ENCODE measurements around the gene TEAD1. TPM values are rescaled to one million over a fixed set of nuclear protein-coding genes. Genes with fewer than 3 reads are reported as not detected.
A peak's percentile ranks its signal among the peaks of the same experiment; 100 is the strongest.

Gene TEAD1
- total RNA-seq, 1 donor: 176 TPM

DNA sequence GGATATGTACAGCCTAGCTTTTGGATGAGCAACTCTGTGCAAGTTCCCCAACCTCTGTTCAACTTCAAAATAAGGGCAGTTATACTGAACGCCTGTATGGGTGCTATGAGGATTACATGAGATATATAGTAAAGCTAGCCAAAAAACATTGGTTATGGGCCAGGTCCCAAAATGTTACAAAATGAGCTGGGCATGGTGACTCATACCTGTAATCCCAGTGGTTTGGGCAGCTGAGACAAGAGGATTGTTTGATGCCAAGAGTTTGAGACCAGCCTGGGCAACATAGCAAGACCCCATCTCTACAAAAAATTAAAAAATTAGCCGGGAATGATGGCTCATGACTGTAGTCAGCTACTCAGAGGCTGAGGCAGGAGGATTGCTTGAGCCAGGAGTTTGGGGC is 118.4 kb downstream of the TEAD1 start:
- Histone ChIP-seq H3K36me3 (ENCODE audit: insufficient read depth, low read length) (peaks cover 23% of the 10 kb centered on the region), H3K27me3 (ENCODE audit: insufficient read depth, low read length) (no peaks in the 10 kb centered on the region), H3K79me2 (ENCODE audit: insufficient read depth, low read length) (peaks cover 81% of the 10 kb centered on the region), H3K4me3 (ENCODE audit: insufficient read depth, low read length) (no peak overlapping the region), H3K27ac (ENCODE audit: low read depth, low read length) (peak overlapping the region; percentile 37), H2AFZ (ENCODE audit: low read length) (no peak overlapping the region), H3K4me2 (ENCODE audit: insufficient read depth, low read length) (no peak overlapping the region), H3K9me3 (ENCODE audit: low read depth, low read length) (no peaks in the 10 kb centered on the region), H4K20me1 (ENCODE audit: insufficient read depth, low read length) (peaks cover 61% of the 10 kb centered on the region), H3K4me1 (ENCODE audit: insufficient read depth, low read length) (peaks cover 36% of the 10 kb centered on the region)
- TF ChIP-seq, protein P1, sequence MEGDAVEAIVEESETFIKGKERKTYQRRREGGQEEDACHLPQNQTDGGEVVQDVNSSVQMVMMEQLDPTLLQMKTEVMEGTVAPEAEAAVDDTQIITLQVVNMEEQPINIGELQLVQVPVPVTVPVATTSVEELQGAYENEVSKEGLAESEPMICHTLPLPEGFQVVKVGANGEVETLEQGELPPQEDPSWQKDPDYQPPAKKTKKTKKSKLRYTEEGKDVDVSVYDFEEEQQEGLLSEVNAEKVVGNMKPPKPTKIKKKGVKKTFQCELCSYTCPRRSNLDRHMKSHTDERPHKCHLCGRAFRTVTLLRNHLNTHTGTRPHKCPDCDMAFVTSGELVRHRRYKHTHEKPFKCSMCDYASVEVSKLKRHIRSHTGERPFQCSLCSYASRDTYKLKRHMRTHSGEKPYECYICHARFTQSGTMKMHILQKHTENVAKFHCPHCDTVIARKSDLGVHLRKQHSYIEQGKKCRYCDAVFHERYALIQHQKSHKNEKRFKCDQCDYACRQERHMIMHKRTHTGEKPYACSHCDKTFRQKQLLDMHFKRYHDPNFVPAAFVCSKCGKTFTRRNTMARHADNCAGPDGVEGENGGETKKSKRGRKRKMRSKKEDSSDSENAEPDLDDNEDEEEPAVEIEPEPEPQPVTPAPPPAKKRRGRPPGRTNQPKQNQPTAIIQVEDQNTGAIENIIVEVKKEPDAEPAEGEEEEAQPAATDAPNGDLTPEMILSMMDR (IDR thresholded peaks at IDR 0.05; ENCODE audit: extremely low read depth, low read depth, low read length): no peak
- no peak for DNase-seq (ENCODE audit: insufficient read length, low spot score, missing footprints)

DNA sequence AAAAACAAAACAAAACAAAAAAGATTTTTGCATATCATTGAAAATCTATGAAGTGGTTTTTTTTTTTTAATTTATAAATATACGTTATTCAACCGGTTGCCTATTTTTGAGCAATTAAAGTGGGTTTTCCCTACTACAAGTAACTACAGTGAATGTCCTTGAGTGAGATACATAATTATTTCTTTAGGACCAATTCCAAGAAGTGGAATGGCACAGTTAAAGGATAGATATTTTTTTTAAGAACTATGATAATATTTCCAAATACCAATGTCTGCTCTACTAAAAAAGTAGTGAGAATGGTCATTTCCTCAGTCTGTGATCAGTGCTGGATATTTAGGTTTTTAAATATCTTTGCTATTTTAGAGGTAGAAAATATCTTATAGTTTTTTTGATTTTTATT is 118.8 kb downstream of the TEAD1 start:
- DNase-seq (ENCODE audit: insufficient read length, low spot score, missing footprints): no peak
- TF ChIP-seq, protein P1 (IDR thresholded peaks at IDR 0.05; ENCODE audit: extremely low read depth, low read depth, low read length): no peak
- no peak overlapping the region for H3K4me2 ChIP-seq (ENCODE audit: insufficient read depth, low read length)
- peak overlapping the region; percentile 37 for H3K27ac ChIP-seq (ENCODE audit: low read depth, low read length)
- peaks cover 86% of the 10 kb centered on the region for H3K79me2 ChIP-seq (ENCODE audit: insufficient read depth, low read length)
- peaks cover 32% of the 10 kb centered on the region for H3K4me1 ChIP-seq (ENCODE audit: insufficient read depth, low read length)
- H3K9me3 ChIP-seq (ENCODE audit: low read depth, low read length): no peaks in the 10 kb centered on the region
- no peaks in the 10 kb centered on the region for H3K27me3 ChIP-seq (ENCODE audit: insufficient read depth, low read length)
- H3K4me3 ChIP-seq (ENCODE audit: insufficient read depth, low read length): no peak overlapping the region
- H3K36me3 ChIP-seq (ENCODE audit: insufficient read depth, low read length): peaks cover 23% of the 10 kb centered on the region
- H2AFZ ChIP-seq (ENCODE audit: low read length): no peak overlapping the region
- peaks cover 64% of the 10 kb centered on the region for H4K20me1 ChIP-seq (ENCODE audit: insufficient read depth, low read length)

DNA sequence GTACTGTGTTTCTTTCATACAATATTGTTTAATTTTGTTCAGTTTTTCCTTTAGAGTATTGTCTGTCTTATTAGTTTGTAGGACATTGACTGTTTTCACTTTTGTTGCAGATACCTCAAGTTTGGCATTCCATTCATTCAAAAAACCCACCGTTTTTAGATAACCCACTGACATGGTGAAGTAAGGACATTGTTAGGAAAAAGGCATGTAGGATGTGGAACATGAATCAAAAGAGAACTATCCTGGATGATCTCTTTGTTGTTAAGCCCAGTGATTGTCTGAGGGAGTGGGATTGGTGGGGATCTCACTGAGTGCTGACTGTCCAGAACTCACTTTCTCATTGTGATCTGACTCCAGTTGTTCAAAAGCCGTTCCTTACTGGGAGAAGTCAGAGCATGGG is 119.3 kb downstream of the TEAD1 start:
- H3K4me2 ChIP-seq (ENCODE audit: insufficient read depth, low read length): no peak overlapping the region

DNA sequence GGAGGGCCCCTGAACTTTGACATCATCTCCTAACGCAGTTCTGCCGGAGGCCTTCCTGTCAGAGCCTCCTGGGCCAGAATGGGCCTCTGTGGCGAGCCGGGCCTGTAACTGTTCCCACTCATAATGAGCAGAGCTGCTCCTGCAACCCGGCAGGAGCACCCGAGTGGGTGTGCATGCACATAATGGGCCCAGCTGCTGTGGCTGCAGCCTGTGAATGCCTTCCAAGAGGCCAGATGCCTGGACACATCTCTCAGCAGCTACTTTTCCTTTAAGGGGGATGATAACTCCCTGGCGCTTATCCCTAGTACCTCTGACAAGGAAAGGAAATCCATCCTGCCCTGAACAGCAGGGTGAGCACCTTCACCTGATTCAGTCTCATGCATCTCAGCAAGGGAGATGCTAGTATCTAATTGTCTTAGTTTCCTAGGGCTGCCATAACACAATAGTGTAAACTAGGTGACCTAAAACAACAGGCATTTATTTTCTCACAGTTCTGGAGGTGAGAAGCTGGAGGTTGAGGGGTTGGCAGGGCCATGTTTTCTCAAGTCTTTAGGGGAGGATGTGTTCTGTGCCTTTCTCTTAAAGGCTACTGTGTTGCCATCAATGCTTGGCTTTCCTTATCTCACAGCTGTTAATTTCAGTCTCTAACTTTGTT is 120.5 kb downstream of the TEAD1 start:
- H4K20me1 ChIP-seq (ENCODE audit: insufficient read depth, low read length): peaks cover 67% of the 10 kb centered on the region
- H3K4me3 ChIP-seq (ENCODE audit: insufficient read depth, low read length): no peak overlapping the region
- H3K36me3 ChIP-seq (ENCODE audit: insufficient read depth, low read length): peaks cover 23% of the 10 kb centered on the region
- H3K9me3 ChIP-seq (ENCODE audit: low read depth, low read length): no peaks in the 10 kb centered on the region
- H3K79me2 ChIP-seq (ENCODE audit: insufficient read depth, low read length): peaks cover 88% of the 10 kb centered on the region
- H3K4me2 ChIP-seq (ENCODE audit: insufficient read depth, low read length): no peak overlapping the region
- DNase-seq (ENCODE audit: insufficient read length, low spot score, missing footprints): no peak
- H2AFZ ChIP-seq (ENCODE audit: low read length): no peak overlapping the region
- H3K27ac ChIP-seq (ENCODE audit: low read depth, low read length): no peak overlapping the region
- TF ChIP-seq, protein P1 (IDR thresholded peaks at IDR 0.05; ENCODE audit: extremely low read depth, low read depth, low read length): no peak
- peaks cover 41% of the 10 kb centered on the region for H3K4me1 ChIP-seq (ENCODE audit: insufficient read depth, low read length)
- no peaks in the 10 kb centered on the region for H3K27me3 ChIP-seq (ENCODE audit: insufficient read depth, low read length)

More for the DNA sequence above, 119.3 kb downstream of the TEAD1 start:
- peaks cover 23% of the 10 kb centered on the region for H3K36me3 ChIP-seq (ENCODE audit: insufficient read depth, low read length)
- TF ChIP-seq, protein P1 (IDR thresholded peaks at IDR 0.05; ENCODE audit: extremely low read depth, low read depth, low read length): no peak
- DNase-seq (ENCODE audit: insufficient read length, low spot score, missing footprints): no peak
- peaks cover 88% of the 10 kb centered on the region for H3K79me2 ChIP-seq (ENCODE audit: insufficient read depth, low read length)
- H3K4me1 ChIP-seq (ENCODE audit: insufficient read depth, low read length): peaks cover 30% of the 10 kb centered on the region
- H3K4me3 ChIP-seq (ENCODE audit: insufficient read depth, low read length): no peak overlapping the region
- H3K9me3 ChIP-seq (ENCODE audit: low read depth, low read length): no peaks in the 10 kb centered on the region
- peak overlapping the region; percentile 35 for H3K27ac ChIP-seq (ENCODE audit: low read depth, low read length)
- no peak overlapping the region for H2AFZ ChIP-seq (ENCODE audit: low read length)
- peaks cover 64% of the 10 kb centered on the region for H4K20me1 ChIP-seq (ENCODE audit: insufficient read depth, low read length)
- no peaks in the 10 kb centered on the region for H3K27me3 ChIP-seq (ENCODE audit: insufficient read depth, low read length)
